AG04449 (cell line): ENCODE results near the gene TP73.

Experiments used
- CTCF ChIA-PET: fragments of 350-600 bp; formaldehyde crosslinking; extraction: SDS; loops from one replicate; lab custom pipeline; 2021; ENCODE audit warnings: antibody characterized with exemption; lab: Yijun Ruan, JAX
- POLR2A ChIA-PET: fragments of 400-600, 350-600 bp; formaldehyde crosslinking; extraction: SDS; loops from one replicate; lab custom pipeline; 2020; ENCODE audit warnings: antibody characterized with exemption, inconsistent platforms; lab: Yijun Ruan, JAX
- DNase-seq: peaks from one replicate; pipeline ENCODE4 v3.0.0-alpha.2; 2010; ENCODE audit warnings: low read depth, low spot score
- H3K4me3 ChIP-seq: 2 replicates; pipeline ENCODE4 v1.5.1; 2011; ENCODE audit warnings: low read depth, mild to moderate bottlenecking, control low read depth, low read length
- TF ChIP-seq, protein P1 (sequence below): IDR thresholded peaks from one replicate; pipeline ENCODE4 v1.5.1; 2011; ENCODE audit warnings: mild to moderate bottlenecking, moderate library complexity, low read length, control low read depth, inconsistent platforms; ENCODE audit not compliant: insufficient read depth; ENCODE audit errors: missing control alignments

Gene TP73

DNA sequence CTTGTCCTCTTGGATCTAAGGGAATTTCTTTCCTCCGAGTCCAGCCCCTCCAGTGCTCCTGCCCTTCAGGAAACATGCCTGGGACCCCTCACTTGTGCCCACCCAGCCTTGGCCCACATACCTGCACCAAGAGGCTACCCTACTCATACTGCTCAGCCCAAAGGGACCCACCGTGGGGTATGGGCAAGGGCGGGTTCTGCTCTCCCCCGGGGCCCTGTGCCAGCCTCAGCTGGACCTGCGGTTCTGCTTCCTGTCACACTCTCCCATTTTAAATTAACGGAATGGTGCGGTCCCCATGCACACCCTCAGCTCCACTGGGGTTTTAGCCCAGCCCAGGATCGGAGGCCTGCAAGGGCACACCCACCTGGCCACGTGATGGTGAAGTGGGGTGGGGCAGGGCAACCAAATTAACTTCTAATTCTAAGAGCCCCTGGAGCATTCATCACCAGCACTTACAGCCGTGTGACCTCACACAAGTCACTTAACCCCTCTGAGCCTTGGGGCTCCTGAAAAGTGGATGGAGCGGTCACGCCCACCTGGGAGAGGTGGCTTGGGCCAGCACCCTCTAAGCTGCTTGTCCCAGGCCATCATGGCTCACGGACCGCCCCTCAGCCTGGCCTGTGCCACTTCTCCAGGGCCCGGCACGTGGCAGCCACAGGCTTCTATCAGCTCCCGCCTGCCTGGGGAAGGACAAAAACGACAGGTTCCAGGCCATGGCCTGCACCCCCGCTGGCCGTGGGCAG, 28.3 kb downstream of the TP73 start:
- ChIA-PET CTCF (interaction anchor here (1.2 to 1.4 kb wide), 2 partner anchors 9 to 44 kb away, joined by 4 read pairs; no protein-coding TSS in a partner anchor), POLR2A (no interaction called here)
- DNase-seq, result no peak

DNA sequence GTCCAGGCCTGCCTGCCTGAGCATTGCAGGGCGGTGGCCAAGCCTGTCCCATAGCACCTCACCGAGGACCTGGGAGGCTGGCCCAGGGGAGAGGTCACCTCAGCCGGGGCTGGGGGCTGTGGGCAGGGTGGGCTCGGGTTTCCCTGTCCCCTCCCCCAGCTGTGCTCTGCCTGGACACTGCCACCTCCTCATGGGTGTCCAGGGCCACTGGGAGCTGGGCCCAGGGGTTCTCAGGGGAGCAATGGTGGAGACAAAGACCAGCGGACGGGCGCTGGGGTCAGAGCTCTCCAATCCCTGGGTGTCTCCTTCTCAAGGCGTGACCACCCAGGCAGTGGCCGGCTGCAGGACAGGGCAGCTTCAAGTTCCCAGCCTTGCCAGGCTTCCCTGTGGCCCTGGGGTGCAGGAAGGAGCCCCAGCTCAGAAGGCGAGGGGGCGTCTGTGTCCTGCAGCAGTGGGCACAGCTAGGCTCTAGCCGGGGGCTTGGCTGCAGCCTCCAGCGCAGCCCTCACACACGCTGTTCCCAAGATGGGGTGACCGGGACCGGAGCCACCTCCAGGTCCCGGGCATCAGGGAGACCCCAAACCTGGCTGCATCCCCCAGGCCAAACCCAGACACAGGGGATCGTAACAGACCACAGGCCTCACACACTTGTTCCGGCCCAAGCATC, 29.0 kb downstream of the TP73 start:
- H3K4me3 ChIP-seq, result no peak overlapping the region
- POLR2A ChIA-PET, result no interaction called here

More for the DNA sequence above, 28.3 kb downstream of the TP73 start:
- TF ChIP-seq, protein P1, sequence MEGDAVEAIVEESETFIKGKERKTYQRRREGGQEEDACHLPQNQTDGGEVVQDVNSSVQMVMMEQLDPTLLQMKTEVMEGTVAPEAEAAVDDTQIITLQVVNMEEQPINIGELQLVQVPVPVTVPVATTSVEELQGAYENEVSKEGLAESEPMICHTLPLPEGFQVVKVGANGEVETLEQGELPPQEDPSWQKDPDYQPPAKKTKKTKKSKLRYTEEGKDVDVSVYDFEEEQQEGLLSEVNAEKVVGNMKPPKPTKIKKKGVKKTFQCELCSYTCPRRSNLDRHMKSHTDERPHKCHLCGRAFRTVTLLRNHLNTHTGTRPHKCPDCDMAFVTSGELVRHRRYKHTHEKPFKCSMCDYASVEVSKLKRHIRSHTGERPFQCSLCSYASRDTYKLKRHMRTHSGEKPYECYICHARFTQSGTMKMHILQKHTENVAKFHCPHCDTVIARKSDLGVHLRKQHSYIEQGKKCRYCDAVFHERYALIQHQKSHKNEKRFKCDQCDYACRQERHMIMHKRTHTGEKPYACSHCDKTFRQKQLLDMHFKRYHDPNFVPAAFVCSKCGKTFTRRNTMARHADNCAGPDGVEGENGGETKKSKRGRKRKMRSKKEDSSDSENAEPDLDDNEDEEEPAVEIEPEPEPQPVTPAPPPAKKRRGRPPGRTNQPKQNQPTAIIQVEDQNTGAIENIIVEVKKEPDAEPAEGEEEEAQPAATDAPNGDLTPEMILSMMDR, result no peak
- no peak overlapping the region for H3K4me3 ChIP-seq

DNA sequence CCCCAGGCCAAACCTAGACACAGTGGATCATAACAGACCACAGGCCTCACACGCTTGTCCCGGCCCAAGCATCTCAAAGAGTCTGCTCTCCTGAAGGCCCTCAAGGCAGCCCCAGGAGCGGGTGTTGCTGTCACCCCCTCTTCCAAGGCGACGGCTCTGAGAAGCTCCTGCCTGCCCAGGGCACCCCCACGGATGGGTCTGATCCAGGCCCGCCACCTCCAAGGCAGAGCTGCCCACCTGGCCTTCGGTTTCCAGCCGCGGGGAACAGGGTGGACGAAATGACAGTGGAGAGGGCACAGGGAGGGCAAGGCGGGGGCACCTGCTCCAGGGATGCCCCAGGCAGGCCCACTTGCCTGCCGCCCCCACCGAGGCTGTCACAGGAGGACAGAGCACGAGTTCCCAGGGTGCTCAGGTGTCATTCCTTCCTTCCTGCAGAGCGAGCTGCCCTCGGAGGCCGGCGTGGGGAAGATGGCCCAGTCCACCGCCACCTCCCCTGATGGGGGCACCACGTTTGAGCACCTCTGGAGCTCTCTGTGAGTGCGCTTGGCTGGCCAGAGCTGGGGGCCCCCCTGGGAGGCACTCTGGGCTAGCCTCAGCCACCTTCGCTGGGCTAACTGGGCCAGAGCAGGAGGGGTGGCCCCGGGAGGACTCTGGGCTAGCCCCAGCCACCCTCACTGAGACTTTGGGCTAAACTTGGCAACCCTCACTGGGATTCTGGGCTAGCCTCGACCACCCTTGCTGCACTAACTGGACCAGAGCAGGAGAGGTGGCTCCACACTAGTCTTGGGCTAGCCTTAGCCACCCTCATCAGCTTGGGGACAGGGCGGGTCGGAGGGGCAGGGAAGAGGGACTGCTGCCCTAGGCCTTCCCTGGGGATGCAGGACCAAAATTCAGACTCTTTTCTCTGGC, 29.8 kb downstream of the TP73 start:
- DNase-seq, result no peak
- ChIA-PET CTCF (interaction anchor here (1.4 kb wide), 1 partner anchor 43 kb away, joined by 4 read pairs; no protein-coding TSS in a partner anchor), POLR2A (no interaction called here)
- no peak overlapping the region for H3K4me3 ChIP-seq
- TF ChIP-seq, protein P1, result no peak

More for the DNA sequence above, 29.0 kb downstream of the TP73 start:
- TF ChIP-seq, protein P1, result no peak
- CTCF ChIA-PET, result interaction anchor here (1.2 to 1.4 kb wide), 2 partner anchors 8 to 43 kb away, joined by 4 read pairs; no protein-coding TSS in a partner anchor
- DNase-seq, result no peak

DNA sequence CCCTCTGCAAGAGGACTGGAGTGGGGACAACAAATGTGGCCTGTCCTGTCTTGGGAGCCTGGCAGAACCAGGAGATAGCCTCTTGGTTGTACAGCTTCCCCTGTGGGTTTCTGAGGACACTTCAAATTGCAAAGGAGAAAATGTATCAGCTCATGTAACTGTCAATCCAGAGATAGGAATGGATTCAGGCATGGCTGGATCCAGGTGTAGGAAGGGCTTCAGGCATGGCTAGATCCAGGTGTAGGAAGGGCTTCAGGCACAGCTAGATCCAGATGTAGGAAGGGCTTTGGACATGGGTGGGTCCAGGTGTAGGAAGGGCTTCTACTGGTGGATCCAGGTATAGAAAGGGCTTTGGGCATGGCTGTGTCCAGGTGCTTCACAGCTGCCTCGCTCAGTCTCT, 30.9 kb downstream of the TP73 start:
- POLR2A ChIA-PET, result no interaction called here
- H3K4me3 ChIP-seq, result no peak overlapping the region
- CTCF ChIA-PET, result no interaction called here
- DNase-seq, result no peak
- TF ChIP-seq, protein P1, result no peak

DNA sequence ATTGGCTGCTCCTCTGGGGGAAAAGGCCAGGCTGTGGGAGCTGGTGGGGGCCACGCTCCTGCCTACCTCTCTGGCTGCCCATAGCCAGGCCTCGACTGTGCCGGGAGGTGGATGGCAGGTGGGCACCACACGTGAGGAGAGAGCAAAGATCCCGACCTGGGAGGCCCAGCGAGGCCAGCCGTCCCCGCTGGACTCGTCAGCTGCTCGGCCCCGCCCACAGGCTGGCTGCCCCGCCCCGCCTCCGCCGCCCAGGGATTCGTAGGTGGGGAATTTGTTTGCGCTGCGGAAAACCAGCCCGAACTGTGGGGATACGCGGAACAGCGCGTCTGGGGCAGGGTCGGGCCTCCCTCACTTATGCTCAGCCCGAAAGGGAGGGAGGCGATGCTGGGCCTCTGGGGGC, 31.7 kb downstream of the TP73 start:
- TF ChIP-seq, protein P1, result no peak
- ChIA-PET CTCF (no interaction called here), POLR2A (no interaction called here)
- no peak overlapping the region for H3K4me3 ChIP-seq
- no peak for DNase-seq
